22Rv1 (cell line): ENCODE measurements around the gene DNAJB7.
"Not testable (repeated sequence)": the region's sequence is repeated elsewhere in the genome, so short reads cannot be mapped to it uniquely, and the experiment has no call there.

Source experiments
- H3K27ac ChIP-seq: fragments of 450-650 bp; 2 replicates; pipeline ENCODE4 v1.5.1; 2017
- CTCF ChIP-seq: fragments of 450-650 bp; IDR thresholded peaks from 2 replicates; pipeline ENCODE4 v1.5.1; 2017; ENCODE audit warnings: mild to moderate bottlenecking
- ZFX ChIP-seq: fragments of 450-650 bp; IDR thresholded peaks from 2 replicates; pipeline ENCODE4 v1.6.1; 2017; ENCODE audit warnings: antibody characterized with exemption, borderline replicate concordance

The DNAJB7 gene

GRCh38 chr22:40844951-40845350 is 17.0 kb downstream of the DNAJB7 start:
- TF ChIP-seq CTCF (no peak), ZFX (no peak)
- no peak overlapping the region for H3K27ac ChIP-seq

- H3K27ac ChIP-seq = no peak overlapping the region
- no peak for TF ChIP-seq ZFX
- TF ChIP-seq CTCF = no peak
Observed at GRCh38 chr22:40838486-40838885, 23.4 kb downstream of the DNAJB7 start.

- TF ChIP-seq ZFX (no peak), CTCF (no peak)
- no peak overlapping the region for H3K27ac ChIP-seq
Observed at GRCh38 chr22:40834619-40835018, 27.3 kb downstream of the DNAJB7 start.

GRCh38 chr22:40829131-40829530 is 32.8 kb downstream of the DNAJB7 start:
- TF ChIP-seq ZFX (no peak), CTCF (no peak)
- H3K27ac ChIP-seq = no peak overlapping the region

- no peak for TF ChIP-seq CTCF
- TF ChIP-seq ZFX = no peak
- no peak overlapping the region for H3K27ac ChIP-seq
Observed at GRCh38 chr22:40826984-40827741, 34.8 kb downstream of the DNAJB7 start.

- not testable (repeated sequence) for H3K27ac ChIP-seq
Observed at GRCh38 chr22:40826292-40826691, 35.6 kb downstream of the DNAJB7 start.

- TF ChIP-seq CTCF (no peak), ZFX (no peak)
Observed at GRCh38 chr22:40823426-40823825, 38.5 kb downstream of the DNAJB7 start.

More at GRCh38 chr22:40823426-40823825, 38.5 kb downstream of the DNAJB7 start:
- H3K27ac ChIP-seq = no peak overlapping the region
